ENCODE measurements around the gene NSUN5.

The NSUN5 gene

GRCh38 chr7:73350306-73351068 is 41.9 kb upstream of the NSUN5 start:
- DNase-seq (ENCODE audit: low read depth in 1 of 2, low spot score in 1 of 2) = no peak
- Histone ChIP-seq H3K4me3 (replicated peaks; ENCODE audit: insufficient read depth, low read length) (no peak overlapping the region), H3K27me3 (ENCODE audit: insufficient read depth, poor library complexity, severe bottlenecking) (no peaks in the 10 kb centered on the region), H3K27ac (replicated peaks) (no peak overlapping the region)
- no peak for TF ChIP-seq GABPA (IDR thresholded peaks at IDR 0.05; ENCODE audit: low read depth)
- TF ChIP-seq CTCF (IDR thresholded peaks at IDR 0.05; ENCODE audit: insufficient read depth, low read length) = no peak
- no peak for TF ChIP-seq SPI1 (IDR thresholded peaks at IDR 0.05; ENCODE audit: borderline replicate concordance, low read depth)
- TF ChIP-seq REST (IDR thresholded peaks at IDR 0.05; ENCODE audit: insufficient replicate concordance, low read depth) = no peak
- no peak for TF ChIP-seq POLR2AphosphoS5 (IDR thresholded peaks at IDR 0.05; ENCODE audit: low read depth)

GRCh38 chr7:73349763-73350162 is 41.1 kb upstream of the NSUN5 start:
- Histone ChIP-seq H3K27ac (replicated peaks) (no peak overlapping the region), H3K27me3 (ENCODE audit: insufficient read depth, poor library complexity, severe bottlenecking) (no peaks in the 10 kb centered on the region), H3K4me3 (replicated peaks; ENCODE audit: insufficient read depth, low read length) (no peak overlapping the region)
- no peak for TF ChIP-seq REST (IDR thresholded peaks at IDR 0.05; ENCODE audit: insufficient replicate concordance, low read depth)
- DNase-seq (ENCODE audit: low read depth in 1 of 2, low spot score in 1 of 2) = no peak

- Histone ChIP-seq H3K27me3 (ENCODE audit: insufficient read depth, poor library complexity, severe bottlenecking) (no peaks in the 10 kb centered on the region), H3K4me3 (replicated peaks; ENCODE audit: insufficient read depth, low read length) (no peak overlapping the region), H3K27ac (replicated peaks) (no peak overlapping the region)
- DNase-seq (ENCODE audit: low read depth in 1 of 2, low spot score in 1 of 2) = no peak
- no peak for TF ChIP-seq POLR2AphosphoS5 (IDR thresholded peaks at IDR 0.05; ENCODE audit: low read depth)
- no peak for TF ChIP-seq GABPA (IDR thresholded peaks at IDR 0.05; ENCODE audit: low read depth)
- TF ChIP-seq SPI1 (IDR thresholded peaks at IDR 0.05; ENCODE audit: borderline replicate concordance, low read depth) = no peak
- TF ChIP-seq CTCF (IDR thresholded peaks at IDR 0.05; ENCODE audit: insufficient read depth, low read length) = no peak
- TF ChIP-seq REST (IDR thresholded peaks at IDR 0.05; ENCODE audit: insufficient replicate concordance, low read depth) = no peak
Measured at GRCh38 chr7:73345951-73346350, 37.3 kb upstream of the NSUN5 start.
